Hepatocyte (in vitro differentiated cells): ENCODE data around the gene NRG2. TPM values are rescaled to one million over a fixed set of nuclear protein-coding genes. Genes with fewer than 3 reads are reported as not detected.
A peak's percentile ranks its signal among the peaks of the same experiment; 100 is the strongest.

Source experiments
- DNase-seq: peaks from one replicate; pipeline ENCODE4 v3.0.0-alpha.2; 2016; ENCODE audit warnings: low spot score
- H2AFZ ChIP-seq: fragments of 200-600 bp; sonication (generic); 2 replicates; pipeline ENCODE4 v1.6.0; 2016; ENCODE audit warnings: antibody characterized with exemption, mild to moderate bottlenecking
- H3K27ac ChIP-seq: fragments of 200-600 bp; sonication (generic); 2 replicates; pipeline ENCODE4 v1.5.1; 2016; ENCODE audit warnings: mild to moderate bottlenecking
- H3K27me3 ChIP-seq: fragments of 200-600 bp; sonication (generic); 2 replicates; pipeline ENCODE4 v1.6.1; 2016
- H3K36me3 ChIP-seq: fragments of 200-600 bp; sonication (generic); replicated peaks from 2 replicates; pipeline ENCODE4 v1.5.1; 2016; ENCODE audit warnings: low read depth; ENCODE audit not compliant: insufficient read depth
- H3K4me1 ChIP-seq: fragments of 200-600 bp; sonication (generic); 2 replicates; pipeline ENCODE4 v1.5.1; 2016; ENCODE audit warnings: mild to moderate bottlenecking, moderate library complexity; ENCODE audit not compliant: insufficient read depth
- H3K4me2 ChIP-seq: fragments of 200-600 bp; sonication (generic); 2 replicates; pipeline ENCODE4 v1.6.0; 2016
- H3K4me3 ChIP-seq: fragments of 200-600 bp; sonication (generic); 2 replicates; pipeline ENCODE4 v1.5.1; 2016; ENCODE audit warnings: mild to moderate bottlenecking
- H3K79me2 ChIP-seq: fragments of 200-600 bp; sonication (generic); 2 replicates; pipeline ENCODE4 v1.6.0; 2017; ENCODE audit warnings: mild to moderate bottlenecking
- H3K9me2 ChIP-seq: fragments of 200-600 bp; sonication (generic); replicated peaks from 2 replicates; pipeline ENCODE4 v1.6.0; 2017; ENCODE audit warnings: mild to moderate bottlenecking; ENCODE audit not compliant: insufficient read depth
- H3K9me3 ChIP-seq: fragments of 200-600 bp; sonication (generic); 2 replicates; pipeline ENCODE4 v1.5.1; 2016; ENCODE audit warnings: low read depth, mild to moderate bottlenecking
- H4K20me1 ChIP-seq: fragments of 200-600 bp; sonication (generic); 2 replicates; pipeline ENCODE4 v1.6.0; 2016; ENCODE audit warnings: mild to moderate bottlenecking; ENCODE audit not compliant: insufficient read depth, poor library complexity, severe bottlenecking
- EZH2 ChIP-seq: fragments of 200-600 bp; sonication (generic); IDR thresholded peaks from 2 replicates; pipeline ENCODE4 v1.6.1; 2016; ENCODE audit warnings: antibody characterized with exemption, mild to moderate bottlenecking, borderline replicate concordance
- EZH2phosphoT487 ChIP-seq: fragments of 200-600 bp; sonication (generic); IDR thresholded peaks from one replicate; pipeline ENCODE4 v1.6.1; 2018; ENCODE audit warnings: antibody characterized with exemption, mild to moderate bottlenecking, low read depth, moderate library complexity; ENCODE audit not compliant: unreplicated experiment, severe bottlenecking
- WGBS: methylation state at CpG from one replicate; pipeline ENCODE4 v1.1.6; 2016; ENCODE audit warnings: low lambda C conversion rate; ENCODE audit errors: missing lambda C conversion rate; 5-methylcytosine and 5-hydroxymethylcytosine counted together
- polyA plus RNA-seq: library from polyadenylated mRNA; unstranded; fragments of >200 nt; fragmentation: Nextera tagmentation; extraction: Ambion mirVana; gene quantifications from 2 replicates; pipeline ENCODE4 v1.2.1, GENCODE V29; 2016
- total RNA-seq: library from RNA; depleted of rRNA; stranded (reverse); fragments of >200 nt; gene quantifications from 2 replicates; pipeline ENCODE4 v1.2.3, GENCODE V29; 2014
- TF ChIP-seq, protein P1 (sequence below): fragments of 200-600 bp; sonication (generic); IDR thresholded peaks from 2 replicates; pipeline ENCODE4 v1.5.1; 2016; ENCODE audit warnings: antibody characterized with exemption, mild to moderate bottlenecking; ENCODE audit not compliant: poor library complexity

NRG2 gene
- total and polyA plus RNA-seq, 2 experiments from 2014 or later, result 1.4 to 1.5 TPM

GRCh38 chr5:140075371-140075770 is 32.3 kb upstream of the NRG2 start:
- DNase-seq, result no peak
- no peaks in the 10 kb centered on the region for H3K36me3 ChIP-seq
- WGBS, result 64% methylated on average over 2 of the region's 2 CpGs
- H3K79me2 ChIP-seq, result no peaks in the 10 kb centered on the region
- H3K4me3 ChIP-seq, result no peak overlapping the region
- no peaks in the 10 kb centered on the region for H3K4me1 ChIP-seq
- no peak overlapping the region for H3K4me2 ChIP-seq
- no peak overlapping the region for H2AFZ ChIP-seq
- H3K27me3 ChIP-seq, result peaks cover 44% of the 10 kb centered on the region
- TF ChIP-seq EZH2 (no peak), EZH2phosphoT487 (no peak)
- TF ChIP-seq, protein P1, sequence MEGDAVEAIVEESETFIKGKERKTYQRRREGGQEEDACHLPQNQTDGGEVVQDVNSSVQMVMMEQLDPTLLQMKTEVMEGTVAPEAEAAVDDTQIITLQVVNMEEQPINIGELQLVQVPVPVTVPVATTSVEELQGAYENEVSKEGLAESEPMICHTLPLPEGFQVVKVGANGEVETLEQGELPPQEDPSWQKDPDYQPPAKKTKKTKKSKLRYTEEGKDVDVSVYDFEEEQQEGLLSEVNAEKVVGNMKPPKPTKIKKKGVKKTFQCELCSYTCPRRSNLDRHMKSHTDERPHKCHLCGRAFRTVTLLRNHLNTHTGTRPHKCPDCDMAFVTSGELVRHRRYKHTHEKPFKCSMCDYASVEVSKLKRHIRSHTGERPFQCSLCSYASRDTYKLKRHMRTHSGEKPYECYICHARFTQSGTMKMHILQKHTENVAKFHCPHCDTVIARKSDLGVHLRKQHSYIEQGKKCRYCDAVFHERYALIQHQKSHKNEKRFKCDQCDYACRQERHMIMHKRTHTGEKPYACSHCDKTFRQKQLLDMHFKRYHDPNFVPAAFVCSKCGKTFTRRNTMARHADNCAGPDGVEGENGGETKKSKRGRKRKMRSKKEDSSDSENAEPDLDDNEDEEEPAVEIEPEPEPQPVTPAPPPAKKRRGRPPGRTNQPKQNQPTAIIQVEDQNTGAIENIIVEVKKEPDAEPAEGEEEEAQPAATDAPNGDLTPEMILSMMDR, result peak; percentile 18
- H3K27ac ChIP-seq, result no peak overlapping the region
- no peaks in the 10 kb centered on the region for H3K9me3 ChIP-seq
- H3K9me2 ChIP-seq, result no peaks in the 10 kb centered on the region
- no peaks in the 10 kb centered on the region for H4K20me1 ChIP-seq

- Histone ChIP-seq H3K27ac (no peak overlapping the region), H3K79me2 (no peaks in the 10 kb centered on the region), H2AFZ (no peak overlapping the region), H3K4me3 (no peak overlapping the region), H3K9me3 (no peaks in the 10 kb centered on the region), H3K4me2 (no peak overlapping the region), H3K4me1 (no peaks in the 10 kb centered on the region), H4K20me1 (no peaks in the 10 kb centered on the region), H3K9me2 (no peaks in the 10 kb centered on the region), H3K27me3 (peaks cover 56% of the 10 kb centered on the region), H3K36me3 (no peaks in the 10 kb centered on the region)
- DNase-seq, result peak; percentile 25
- WGBS, result 21% methylated on average over 4 of the region's 4 CpGs
- no peak for TF ChIP-seq EZH2
- TF ChIP-seq, protein P1, result peak; percentile 76
These were observed 30.2 kb upstream of the NRG2 start for GRCh38 chr5:140073296-140073695.

DNA sequence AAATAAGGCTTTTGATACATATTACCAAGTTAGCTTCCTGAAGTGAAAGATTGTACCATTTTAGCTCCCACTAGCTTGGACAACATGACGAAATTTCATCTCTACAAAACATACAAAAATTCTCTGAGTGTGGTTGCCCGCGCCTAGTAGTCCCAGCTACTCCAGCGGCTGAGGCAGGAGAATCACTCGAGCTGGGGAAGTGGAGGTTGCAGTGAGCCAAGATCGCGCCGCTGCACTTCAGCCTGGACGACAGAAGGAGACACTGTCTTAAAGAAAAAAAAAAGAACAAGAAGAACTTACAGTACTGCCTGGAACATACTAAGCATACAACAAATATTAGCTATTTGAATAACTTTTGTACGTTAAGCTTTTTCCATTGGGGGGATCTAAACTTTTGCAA is 29.7 kb upstream of the NRG2 start:
- no peak for DNase-seq
- Histone ChIP-seq H3K9me2 (no peaks in the 10 kb centered on the region), H3K36me3 (no peaks in the 10 kb centered on the region), H3K9me3 (no peaks in the 10 kb centered on the region), H3K79me2 (no peaks in the 10 kb centered on the region), H2AFZ (no peak overlapping the region), H3K4me1 (no peaks in the 10 kb centered on the region), H3K27me3 (peaks cover 59% of the 10 kb centered on the region), H3K4me3 (no peak overlapping the region), H3K4me2 (no peak overlapping the region), H3K27ac (no peak overlapping the region), H4K20me1 (no peaks in the 10 kb centered on the region)
- WGBS, result 66% methylated on average over 10 of the region's 10 CpGs
- TF ChIP-seq, protein P1, result no peak
- TF ChIP-seq EZH2, result no peak
- no peak for TF ChIP-seq EZH2phosphoT487

DNA sequence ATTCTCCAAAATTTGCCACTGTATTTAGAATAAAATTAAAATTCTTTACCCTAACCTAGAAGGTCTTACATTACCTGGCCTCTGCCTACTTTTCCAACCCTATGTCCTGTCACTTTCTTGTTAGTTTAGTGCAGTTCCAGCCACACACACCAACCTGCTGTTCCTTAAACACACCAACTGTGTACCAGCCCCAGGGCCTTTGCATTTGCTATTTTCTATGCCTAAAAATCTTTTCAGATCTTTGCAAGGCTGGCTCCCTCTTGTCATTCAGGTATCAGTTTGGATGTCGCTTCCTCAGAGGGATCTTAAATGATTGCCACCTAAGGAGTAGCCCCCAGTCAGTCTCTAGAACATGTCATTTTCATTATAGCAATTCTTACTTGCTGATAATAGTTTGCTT is 17.7 kb upstream of the NRG2 start:
- WGBS, result 67% methylated on average over 1 of the region's 1 CpG
- H3K36me3 ChIP-seq, result no peaks in the 10 kb centered on the region
- no peaks in the 10 kb centered on the region for H3K79me2 ChIP-seq
- no peak overlapping the region for H2AFZ ChIP-seq
- TF ChIP-seq EZH2 (no peak), EZH2phosphoT487 (no peak)
- TF ChIP-seq, protein P1, result no peak
- H3K9me2 ChIP-seq, result no peaks in the 10 kb centered on the region
- no peak overlapping the region for H3K27ac ChIP-seq
- H3K9me3 ChIP-seq, result no peaks in the 10 kb centered on the region
- no peak for DNase-seq
- H3K4me3 ChIP-seq, result no peak overlapping the region
- no peaks in the 10 kb centered on the region for H3K4me1 ChIP-seq
- no peaks in the 10 kb centered on the region for H4K20me1 ChIP-seq
- no peak overlapping the region for H3K4me2 ChIP-seq
- H3K27me3 ChIP-seq, result peaks cover 83% of the 10 kb centered on the region
